ENCODE data around the gene TBPL1.

TBPL1 gene

DNA sequence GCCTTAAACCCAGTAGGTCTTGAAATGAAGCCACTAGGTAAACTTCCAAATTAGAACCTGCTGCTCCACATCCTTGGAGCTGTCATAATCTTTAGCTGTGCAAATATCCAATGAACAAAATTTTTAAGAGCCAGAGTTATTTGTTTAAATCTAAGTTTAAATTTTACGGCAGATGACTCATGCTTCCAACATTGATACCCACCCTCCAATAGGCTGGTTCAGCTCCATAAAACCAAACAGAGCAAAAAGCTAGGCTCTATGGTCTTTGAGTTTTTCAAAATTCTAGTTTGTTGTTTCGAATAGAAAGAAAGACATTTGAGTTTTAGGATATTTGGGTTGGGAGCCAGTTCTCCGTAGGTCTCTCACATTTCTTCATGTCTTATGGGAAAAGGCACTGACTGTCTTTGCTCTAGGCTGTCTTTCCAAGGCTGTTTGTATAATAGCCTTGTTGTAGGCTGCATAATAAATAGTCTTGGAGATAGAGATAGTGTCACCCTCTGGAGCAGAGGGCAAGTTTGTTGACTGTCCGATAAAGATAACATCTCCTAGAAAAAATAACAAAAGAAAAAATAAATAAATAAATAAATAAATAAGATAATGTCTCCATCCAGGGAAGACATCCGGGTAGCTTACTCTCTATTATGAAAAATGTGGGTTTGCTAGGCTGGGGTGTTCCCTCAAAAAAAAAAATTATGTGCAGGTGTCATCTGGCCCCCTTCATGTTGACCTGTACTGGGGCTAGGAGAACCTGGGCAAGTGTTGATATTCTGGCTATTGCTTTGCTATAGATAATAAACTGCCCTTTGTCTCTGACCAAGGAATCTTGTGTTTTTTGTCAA is 62.9 kb downstream of the TBPL1 start:
- no peak overlapping the region for H3K4me2 ChIP-seq (ENCODE audit: low read length)
- H3K9ac ChIP-seq = no peak overlapping the region
- no peaks in the 10 kb centered on the region for H3K9me3 ChIP-seq (ENCODE audit: control insufficient read depth, low read length)
- H3K27ac ChIP-seq = no peak overlapping the region
- no peak overlapping the region for H2AFZ ChIP-seq
- no peaks in the 10 kb centered on the region for H3K36me3 ChIP-seq (ENCODE audit: control insufficient read depth, insufficient read depth, low read length)
- no peaks in the 10 kb centered on the region for H3K4me1 ChIP-seq
- H3K27me3 ChIP-seq (ENCODE audit: control insufficient read depth, insufficient read depth, low read length) = no peaks in the 10 kb centered on the region
- no peak overlapping the region for H3K4me3 ChIP-seq (ENCODE audit: low read depth, low read length)
- H3K79me2 ChIP-seq = no peaks in the 10 kb centered on the region
- TF ChIP-seq, protein P1, sequence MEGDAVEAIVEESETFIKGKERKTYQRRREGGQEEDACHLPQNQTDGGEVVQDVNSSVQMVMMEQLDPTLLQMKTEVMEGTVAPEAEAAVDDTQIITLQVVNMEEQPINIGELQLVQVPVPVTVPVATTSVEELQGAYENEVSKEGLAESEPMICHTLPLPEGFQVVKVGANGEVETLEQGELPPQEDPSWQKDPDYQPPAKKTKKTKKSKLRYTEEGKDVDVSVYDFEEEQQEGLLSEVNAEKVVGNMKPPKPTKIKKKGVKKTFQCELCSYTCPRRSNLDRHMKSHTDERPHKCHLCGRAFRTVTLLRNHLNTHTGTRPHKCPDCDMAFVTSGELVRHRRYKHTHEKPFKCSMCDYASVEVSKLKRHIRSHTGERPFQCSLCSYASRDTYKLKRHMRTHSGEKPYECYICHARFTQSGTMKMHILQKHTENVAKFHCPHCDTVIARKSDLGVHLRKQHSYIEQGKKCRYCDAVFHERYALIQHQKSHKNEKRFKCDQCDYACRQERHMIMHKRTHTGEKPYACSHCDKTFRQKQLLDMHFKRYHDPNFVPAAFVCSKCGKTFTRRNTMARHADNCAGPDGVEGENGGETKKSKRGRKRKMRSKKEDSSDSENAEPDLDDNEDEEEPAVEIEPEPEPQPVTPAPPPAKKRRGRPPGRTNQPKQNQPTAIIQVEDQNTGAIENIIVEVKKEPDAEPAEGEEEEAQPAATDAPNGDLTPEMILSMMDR (IDR thresholded peaks at IDR 0.05) = no peak

DNA sequence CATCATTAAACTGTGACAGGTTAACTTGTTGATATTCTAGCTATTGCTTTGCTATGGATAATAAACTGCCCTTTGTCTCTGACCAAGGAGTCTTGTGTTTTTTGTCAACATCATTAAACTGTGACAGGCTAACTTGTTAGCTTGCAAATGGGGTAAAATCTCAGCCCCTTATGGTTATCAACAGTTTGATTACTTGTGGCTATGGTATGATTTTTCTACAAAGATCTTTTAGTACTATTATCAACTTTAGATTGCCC is 63.5 kb downstream of the TBPL1 start:
- Histone ChIP-seq H3K36me3 (ENCODE audit: control insufficient read depth, insufficient read depth, low read length) (no peaks in the 10 kb centered on the region), H3K4me3 (ENCODE audit: low read depth, low read length) (no peak overlapping the region), H3K79me2 (no peaks in the 10 kb centered on the region), H3K9ac (no peak overlapping the region), H3K4me1 (no peaks in the 10 kb centered on the region), H3K27ac (no peak overlapping the region), H2AFZ (no peak overlapping the region), H3K4me2 (ENCODE audit: low read length) (no peak overlapping the region), H3K9me3 (ENCODE audit: control insufficient read depth, low read length) (no peaks in the 10 kb centered on the region), H3K27me3 (ENCODE audit: control insufficient read depth, insufficient read depth, low read length) (no peaks in the 10 kb centered on the region)
- TF ChIP-seq, protein P1 (IDR thresholded peaks at IDR 0.05) = no peak

DNA sequence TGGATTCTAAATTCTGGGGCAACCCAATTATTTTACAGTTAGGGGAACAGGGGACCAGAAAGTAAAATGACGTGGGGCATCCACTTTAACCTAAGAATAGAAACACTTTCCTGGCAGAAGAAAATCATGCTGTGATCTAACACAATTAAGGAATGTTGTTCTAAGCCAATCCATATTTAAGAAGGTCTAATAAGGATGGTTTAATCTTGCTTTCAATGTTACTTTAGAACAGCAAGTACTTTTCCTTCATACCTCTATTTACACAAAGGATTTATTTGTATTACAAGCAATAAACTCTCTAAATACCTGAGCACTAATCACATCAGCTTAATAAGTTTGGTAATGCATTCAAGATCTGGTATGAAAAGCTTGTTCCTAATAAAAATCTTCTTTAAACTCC is 67.0 kb downstream of the TBPL1 start:
- TF ChIP-seq, protein P1 (IDR thresholded peaks at IDR 0.05) = no peak
- no peaks in the 10 kb centered on the region for H3K79me2 ChIP-seq
- no peaks in the 10 kb centered on the region for H3K36me3 ChIP-seq (ENCODE audit: control insufficient read depth, insufficient read depth, low read length)
- H2AFZ ChIP-seq = no peak overlapping the region
- H3K27ac ChIP-seq = no peak overlapping the region
- no peaks in the 10 kb centered on the region for H3K9me3 ChIP-seq (ENCODE audit: control insufficient read depth, low read length)
- no peak overlapping the region for H3K4me3 ChIP-seq (ENCODE audit: low read depth, low read length)
- no peak overlapping the region for H3K9ac ChIP-seq
- no peaks in the 10 kb centered on the region for H3K27me3 ChIP-seq (ENCODE audit: control insufficient read depth, insufficient read depth, low read length)
- H3K4me1 ChIP-seq = no peaks in the 10 kb centered on the region
- no peak overlapping the region for H3K4me2 ChIP-seq (ENCODE audit: low read length)

DNA sequence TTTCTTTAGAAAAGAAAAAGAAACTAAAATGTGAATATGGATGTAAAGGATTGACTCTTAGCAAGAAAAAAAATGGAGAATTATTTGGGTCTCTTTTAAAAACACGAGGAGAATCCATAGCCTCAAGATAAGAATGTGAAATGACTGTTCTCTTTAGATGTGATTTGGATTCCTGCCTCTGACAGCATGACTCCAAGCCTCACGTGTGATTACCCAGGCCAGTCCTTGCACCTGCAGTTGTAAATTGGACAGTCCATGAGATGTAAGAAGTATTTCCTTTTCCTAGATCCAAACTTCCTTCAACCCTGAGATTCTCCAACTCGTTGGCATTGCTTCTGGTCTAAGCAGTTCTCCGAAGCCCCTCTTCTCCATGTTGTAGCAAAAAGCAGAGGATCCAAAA is 67.5 kb downstream of the TBPL1 start:
- no peaks in the 10 kb centered on the region for H3K9me3 ChIP-seq (ENCODE audit: control insufficient read depth, low read length)
- TF ChIP-seq, protein P1 (IDR thresholded peaks at IDR 0.05) = no peak
- H3K4me3 ChIP-seq (ENCODE audit: low read depth, low read length) = no peak overlapping the region
- no peaks in the 10 kb centered on the region for H3K27me3 ChIP-seq (ENCODE audit: control insufficient read depth, insufficient read depth, low read length)
- H3K4me1 ChIP-seq = no peaks in the 10 kb centered on the region
- H2AFZ ChIP-seq = no peak overlapping the region
- H3K27ac ChIP-seq = no peak overlapping the region
- no peaks in the 10 kb centered on the region for H3K79me2 ChIP-seq
- H3K36me3 ChIP-seq (ENCODE audit: control insufficient read depth, insufficient read depth, low read length) = no peaks in the 10 kb centered on the region
- H3K4me2 ChIP-seq (ENCODE audit: low read length) = no peak overlapping the region
- no peak overlapping the region for H3K9ac ChIP-seq

DNA sequence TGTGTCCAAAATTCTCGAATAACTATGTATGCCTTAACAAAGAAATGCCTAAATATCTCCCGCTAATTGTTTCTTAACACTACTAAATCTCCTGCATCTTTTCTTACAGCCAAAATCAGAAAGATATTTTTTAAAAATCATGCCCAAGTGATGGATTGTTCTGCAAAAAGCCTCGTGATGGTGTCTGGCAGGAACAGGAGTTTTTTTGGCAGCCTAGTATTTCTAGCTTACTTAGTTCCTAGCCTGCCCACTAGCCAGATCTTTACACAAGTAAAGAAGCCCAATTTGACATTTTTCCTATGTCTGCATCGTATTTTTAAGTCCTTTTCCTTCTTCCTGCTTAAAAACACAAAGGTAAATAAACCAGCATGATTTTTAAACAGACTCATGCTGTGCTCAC is 67.9 kb downstream of the TBPL1 start:
- H2AFZ ChIP-seq = no peak overlapping the region
- H3K4me3 ChIP-seq (ENCODE audit: low read depth, low read length) = no peak overlapping the region
- no peaks in the 10 kb centered on the region for H3K79me2 ChIP-seq
- H3K4me1 ChIP-seq = no peaks in the 10 kb centered on the region
- no peaks in the 10 kb centered on the region for H3K27me3 ChIP-seq (ENCODE audit: control insufficient read depth, insufficient read depth, low read length)
- no peak overlapping the region for H3K27ac ChIP-seq
- no peaks in the 10 kb centered on the region for H3K36me3 ChIP-seq (ENCODE audit: control insufficient read depth, insufficient read depth, low read length)
- no peaks in the 10 kb centered on the region for H3K9me3 ChIP-seq (ENCODE audit: control insufficient read depth, low read length)
- no peak overlapping the region for H3K9ac ChIP-seq
- TF ChIP-seq, protein P1 (IDR thresholded peaks at IDR 0.05) = no peak
- no peak overlapping the region for H3K4me2 ChIP-seq (ENCODE audit: low read length)
